ENCODE results near the gene IL1R2.

DNA sequence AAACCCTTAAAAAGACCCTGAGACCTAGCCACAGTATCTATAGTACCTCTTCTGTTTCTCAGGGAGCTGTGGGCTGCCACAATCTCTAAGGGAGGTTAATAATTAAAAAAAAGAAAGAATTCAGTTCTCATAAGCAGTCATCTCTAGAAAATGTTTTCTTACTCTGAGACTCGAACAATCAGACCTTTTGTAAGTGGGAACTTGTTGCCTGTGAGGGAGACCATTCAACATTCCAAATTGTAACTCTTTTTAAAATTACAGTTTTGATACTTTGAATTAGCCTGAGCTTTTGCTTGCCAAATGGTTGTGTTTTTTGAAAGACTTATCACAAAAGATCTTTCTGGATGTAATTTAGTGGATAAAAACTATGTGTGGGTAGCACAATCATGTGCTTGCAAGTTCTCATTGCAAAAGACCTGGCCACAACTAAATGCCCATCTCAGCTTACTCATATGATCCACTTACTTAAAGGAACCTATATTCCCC lies 33.3 kb downstream of the IL1R2 start:
- TF ChIP-seq, protein P1, sequence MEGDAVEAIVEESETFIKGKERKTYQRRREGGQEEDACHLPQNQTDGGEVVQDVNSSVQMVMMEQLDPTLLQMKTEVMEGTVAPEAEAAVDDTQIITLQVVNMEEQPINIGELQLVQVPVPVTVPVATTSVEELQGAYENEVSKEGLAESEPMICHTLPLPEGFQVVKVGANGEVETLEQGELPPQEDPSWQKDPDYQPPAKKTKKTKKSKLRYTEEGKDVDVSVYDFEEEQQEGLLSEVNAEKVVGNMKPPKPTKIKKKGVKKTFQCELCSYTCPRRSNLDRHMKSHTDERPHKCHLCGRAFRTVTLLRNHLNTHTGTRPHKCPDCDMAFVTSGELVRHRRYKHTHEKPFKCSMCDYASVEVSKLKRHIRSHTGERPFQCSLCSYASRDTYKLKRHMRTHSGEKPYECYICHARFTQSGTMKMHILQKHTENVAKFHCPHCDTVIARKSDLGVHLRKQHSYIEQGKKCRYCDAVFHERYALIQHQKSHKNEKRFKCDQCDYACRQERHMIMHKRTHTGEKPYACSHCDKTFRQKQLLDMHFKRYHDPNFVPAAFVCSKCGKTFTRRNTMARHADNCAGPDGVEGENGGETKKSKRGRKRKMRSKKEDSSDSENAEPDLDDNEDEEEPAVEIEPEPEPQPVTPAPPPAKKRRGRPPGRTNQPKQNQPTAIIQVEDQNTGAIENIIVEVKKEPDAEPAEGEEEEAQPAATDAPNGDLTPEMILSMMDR (conservative IDR thresholded peaks at IDR 0.05; ENCODE audit: low read depth in 2 of 2): no peak
- TF ChIP-seq POLR2AphosphoS5 (IDR thresholded peaks at IDR 0.05; ENCODE audit: low read depth) (no peak), REST (IDR thresholded peaks at IDR 0.05; ENCODE audit: unreplicated experiment) (no peak), ZNF331 (CRISPR knock-in tag; IDR thresholded peaks at IDR 0.05; ENCODE audit: low read depth) (no peak), EZH2phosphoT487 (IDR thresholded peaks at IDR 0.05; ENCODE audit: unreplicated experiment) (no peak), ETS1 (IDR thresholded peaks at IDR 0.05) (no peak)

Data from GM23338 (cell line).